IMR-90 (cell line): ENCODE results near the gene SPAG16. TPM values are rescaled to one million over a fixed set of nuclear protein-coding genes. Genes with fewer than 3 reads are reported as not detected.

Experiments
- ATAC-seq: fragments of 200-7000 bp; cut with Tn5 transposase; 2 replicates; pipeline ENCODE4 v1.9.1; 2020; ENCODE audit warnings: low read depth, mild to moderate bottlenecking, moderate library complexity
- BruUV-seq: library from RNA; stranded (reverse); fragments of 400-500 nt; replicated peaks from 2 replicates; lab custom pipeline; 2021; lab: Mats Ljungman, UMichigan
- CTCF ChIA-PET: fragments of 300-600 bp; formaldehyde crosslinking; extraction: SDS; loops from one replicate; lab custom pipeline; 2021; ENCODE audit warnings: antibody characterized with exemption; lab: Yijun Ruan, JAX
- POLR2A ChIA-PET: fragments of 300-600 bp; sonication (Branson Sonifier 250); formaldehyde crosslinking; loops from one replicate; lab custom pipeline; 2022; ENCODE audit warnings: antibody characterized with exemption; ENCODE audit not compliant: unreplicated experiment; lab: Charles Lee
- DNase-seq: peaks from one replicate; pipeline ENCODE4 v3.0.0; 2013
- H2AFZ ChIP-seq: replicated peaks from 2 replicates; pipeline ENCODE3; 2013; ENCODE audit warnings: low read length, mild to moderate bottlenecking; ENCODE audit not compliant: poor library complexity
- H2AK5ac ChIP-seq: 2 replicates; pipeline ENCODE4 v1.6.1; 2013; ENCODE audit warnings: low read depth, low read length, inconsistent platforms
- H2AK9ac ChIP-seq: replicated peaks from 2 replicates; pipeline ENCODE3; 2013; ENCODE audit warnings: mild to moderate bottlenecking, low read depth, low read length, moderate library complexity; ENCODE audit not compliant: poor library complexity
- H2BK120ac ChIP-seq: 2 replicates; pipeline ENCODE4 v1.6.1; 2013; ENCODE audit warnings: low read depth, low read length, inconsistent platforms
- H2BK15ac ChIP-seq: 3 replicates; pipeline ENCODE4 v1.6.1; 2013; ENCODE audit warnings: low read depth, low read length, inconsistent platforms
- H2BK20ac ChIP-seq: 2 replicates; pipeline ENCODE4 v1.6.1; 2013; ENCODE audit warnings: low read depth, mild to moderate bottlenecking, inconsistent platforms, low read length, moderate library complexity
- H2BK5ac ChIP-seq: 2 replicates; pipeline ENCODE4 v1.6.1; 2013; ENCODE audit warnings: mild to moderate bottlenecking, low read depth, low read length, inconsistent platforms; ENCODE audit not compliant: poor library complexity, severe bottlenecking
- H3K14ac ChIP-seq: replicated peaks from 2 replicates; pipeline ENCODE4 v1.6.1; 2013; ENCODE audit warnings: low read depth, low read length, inconsistent platforms
- H3K18ac ChIP-seq: 2 replicates; pipeline ENCODE4 v1.6.1; 2013; ENCODE audit warnings: low read depth, low read length, control low read depth
- H3K23ac ChIP-seq: 2 replicates; pipeline ENCODE4 v1.6.1; 2013; ENCODE audit warnings: low read depth, low read length, inconsistent platforms
- H3K27ac ChIP-seq: 2 replicates; pipeline ENCODE4 v1.5.1; 2013; ENCODE audit warnings: mild to moderate bottlenecking, control low read depth, low read length; ENCODE audit not compliant: insufficient read depth
- H3K27me3 ChIP-seq: 2 replicates; pipeline ENCODE4 v1.6.1; 2013; ENCODE audit warnings: low read length; ENCODE audit not compliant: control insufficient read depth, insufficient read depth
- H3K36me3 ChIP-seq: 2 replicates; pipeline ENCODE4 v1.6.1; 2013; ENCODE audit warnings: low read length, mixed read lengths; ENCODE audit not compliant: control insufficient read depth, insufficient read depth
- H3K4ac ChIP-seq: 2 replicates; pipeline ENCODE4 v1.6.1; 2013; ENCODE audit warnings: low read depth, low read length, inconsistent platforms
- H3K4me1 ChIP-seq: 2 replicates; pipeline ENCODE4 v1.6.1; 2013; ENCODE audit warnings: low read length, mixed read lengths; ENCODE audit not compliant: control insufficient read depth, insufficient read depth
- H3K4me2 ChIP-seq: 2 replicates; pipeline ENCODE4 v1.6.1; 2013; ENCODE audit warnings: low read depth, mild to moderate bottlenecking, control low read depth, low read length, moderate library complexity
- H3K4me3 ChIP-seq: 2 replicates; pipeline ENCODE4 v1.5.1; 2013; ENCODE audit warnings: low read depth, mild to moderate bottlenecking, control low read depth, low read length, moderate library complexity; ENCODE audit not compliant: insufficient read depth
- H3K56ac ChIP-seq: 2 replicates; pipeline ENCODE4 v1.6.1; 2013; ENCODE audit warnings: low read length, inconsistent platforms; ENCODE audit not compliant: insufficient read depth; ENCODE audit errors: extremely low read depth
- H3K79me1 ChIP-seq, 2 experiments: 2 replicates each; pipeline ENCODE4 v1.6.1; 2013; ENCODE audit warnings: low read length in 2 of 2, inconsistent platforms in 1 of 2, low read depth in 1 of 2
- H3K9ac ChIP-seq: 2 replicates; pipeline ENCODE4 v1.6.1; 2013; ENCODE audit warnings: low read depth, low read length, control low read depth
- H3K9me1 ChIP-seq: 2 replicates; pipeline ENCODE4 v1.6.1; 2013; ENCODE audit warnings: low read length, inconsistent platforms; ENCODE audit not compliant: insufficient read depth
- H3K9me3 ChIP-seq: 2 replicates; pipeline ENCODE4 v1.6.1; 2013; ENCODE audit warnings: low read length; ENCODE audit not compliant: control insufficient read depth, insufficient read depth
- H4K20me1 ChIP-seq: 2 replicates; pipeline ENCODE4 v1.6.1; 2013; ENCODE audit warnings: low read length, inconsistent platforms; ENCODE audit not compliant: insufficient read depth
- H4K5ac ChIP-seq: 2 replicates; pipeline ENCODE4 v1.6.1; 2013; ENCODE audit warnings: mild to moderate bottlenecking, low read depth, low read length, control low read depth
- H4K8ac ChIP-seq, 2 experiments: 2 replicates each; pipeline ENCODE4 v1.6.1; 2013; ENCODE audit warnings: low read depth in 2 of 2, low read length in 2 of 2, control low read depth in 1 of 2, inconsistent platforms in 1 of 2
- H4K91ac ChIP-seq: 2 replicates; pipeline ENCODE4 v1.6.1; 2013; ENCODE audit warnings: low read depth, low read length, inconsistent platforms; ENCODE audit not compliant: insufficient read depth
- BHLHE40 ChIP-seq: fragments of 150-350 bp; IDR thresholded peaks from 2 replicates; pipeline ENCODE4 v1.6.1; 2016; ENCODE audit warnings: mild to moderate bottlenecking, low read depth, low read length
- CEBPB ChIP-seq: IDR thresholded peaks from 2 replicates; pipeline ENCODE4 v1.6.1; 2012; ENCODE audit warnings: low read depth, low read length, improper control_type of control experiment
- CHD1 ChIP-seq: IDR thresholded peaks from 2 replicates; pipeline ENCODE4 v1.6.1; 2012; ENCODE audit warnings: low read depth, low read length, improper control_type of control experiment
- CTCF ChIP-seq: conservative IDR thresholded peaks from 2 replicates; pipeline ENCODE4 v1.5.1; 2012; ENCODE audit warnings: mild to moderate bottlenecking, low read depth, low read length, improper control_type of control experiment
- ELK1 ChIP-seq: fragments of 150-350 bp; IDR thresholded peaks from 2 replicates; pipeline ENCODE4 v1.6.1; 2016; ENCODE audit warnings: low read depth, mild to moderate bottlenecking, low read length, moderate library complexity, borderline replicate concordance
- FOS ChIP-seq: fragments of 150-350 bp; IDR thresholded peaks from 2 replicates; pipeline ENCODE4 v1.6.1; 2016; ENCODE audit warnings: low read depth, low read length
- MAFK ChIP-seq: IDR thresholded peaks from 2 replicates; pipeline ENCODE4 v1.6.1; 2012; ENCODE audit warnings: low read depth, low read length, improper control_type of control experiment
- MAZ ChIP-seq: IDR thresholded peaks from 2 replicates; pipeline ENCODE4 v1.6.1; 2012; ENCODE audit warnings: low read depth, mild to moderate bottlenecking, low read length, improper control_type of control experiment, moderate library complexity, borderline replicate concordance
- MXI1 ChIP-seq: IDR thresholded peaks from 2 replicates; pipeline ENCODE4 v1.6.1; 2012; ENCODE audit warnings: low read depth, mild to moderate bottlenecking, low read length, moderate library complexity, borderline replicate concordance
- NFE2L2 ChIP-seq: fragments of 150-350 bp; IDR thresholded peaks from 2 replicates; pipeline ENCODE4 v1.6.1; 2016; ENCODE audit warnings: low read depth, mild to moderate bottlenecking, low read length
- POLR2A ChIP-seq: IDR thresholded peaks from 2 replicates; pipeline ENCODE4 v1.6.1; 2012; ENCODE audit warnings: mild to moderate bottlenecking, low read depth, low read length
- RAD21 ChIP-seq: IDR thresholded peaks from 2 replicates; pipeline ENCODE4 v1.6.1; 2012; ENCODE audit warnings: low read length, improper control_type of control experiment
- RCOR1 ChIP-seq: IDR thresholded peaks from 2 replicates; pipeline ENCODE4 v1.6.1; 2012; ENCODE audit warnings: mild to moderate bottlenecking, low read length, improper control_type of control experiment; ENCODE audit not compliant: insufficient replicate concordance
- RFX5 ChIP-seq: IDR thresholded peaks from 2 replicates; pipeline ENCODE4 v1.8.0; 2012; ENCODE audit warnings: low read depth, mild to moderate bottlenecking, low read length, moderate library complexity
- SMC3 ChIP-seq: fragments of 150-350 bp; IDR thresholded peaks from 2 replicates; pipeline ENCODE4 v1.6.1; 2016; ENCODE audit warnings: low read depth, mild to moderate bottlenecking, antibody characterized with exemption, low read length, moderate library complexity
- WGBS, 2 experiments: methylation state at CpG; one replicate each; pipeline versions ENCODE4 v1.1.5 to v1.1.7; 2013; ENCODE audit warnings: missing lambda C conversion rate in 2 of 2; ENCODE audit not compliant: insufficient read length in 1 of 2; ENCODE audit errors: extremely low coverage in 2 of 2; 5-methylcytosine and 5-hydroxymethylcytosine counted together
- dilution Hi-C: fragments of 300-500 bp; cut with HindIII; formaldehyde crosslinking; loops from one replicate; pipeline ENCODE4 v1.14.3; 2018; ENCODE audit warnings: low sequenced_read_pairs; ENCODE audit not compliant: unreplicated experiment
- in situ Hi-C: fragments of 300-500 bp; cut with MboI; formaldehyde crosslinking; loops from 3 replicates; pipeline ENCODE4 v1.14.3; 2019; ENCODE audit warnings: low sequenced_read_pairs, inconsistent platforms, mixed read lengths
- intact Hi-C: fragments of 100-400 bp; cut with micrococcal nuclease; formaldehyde crosslinking; loops from 2 replicates; pipeline ENCODE4 v1.10.0; 2022
- polyA plus RNA-seq, 3 experiments: library from polyadenylated mRNA; depleted of rRNA; stranded (reverse); fragments of >200 nt; gene quantifications; 2 replicates each; pipeline ENCODE4 v1.2.3, GENCODE V29; 2012; ENCODE audit warnings: low replicate concordance in 1 of 3
- total RNA-seq: library from RNA; depleted of rRNA; stranded (reverse); fragments of >200 nt; gene quantifications from 2 replicates; pipeline ENCODE4 v1.2.3, GENCODE V29; 2012
- TF ChIP-seq, protein P1 (sequence below): fragments of 150-350 bp; IDR thresholded peaks from 2 replicates; pipeline ENCODE4 v1.6.1; 2017; ENCODE audit warnings: mild to moderate bottlenecking, antibody characterized with exemption, low read length, low read depth

SPAG16 gene
- total and polyA plus RNA-seq, 2 of the 4 experiments (the other 2 are of a cell fraction), result 7.3 to 13.5 TPM

DNA sequence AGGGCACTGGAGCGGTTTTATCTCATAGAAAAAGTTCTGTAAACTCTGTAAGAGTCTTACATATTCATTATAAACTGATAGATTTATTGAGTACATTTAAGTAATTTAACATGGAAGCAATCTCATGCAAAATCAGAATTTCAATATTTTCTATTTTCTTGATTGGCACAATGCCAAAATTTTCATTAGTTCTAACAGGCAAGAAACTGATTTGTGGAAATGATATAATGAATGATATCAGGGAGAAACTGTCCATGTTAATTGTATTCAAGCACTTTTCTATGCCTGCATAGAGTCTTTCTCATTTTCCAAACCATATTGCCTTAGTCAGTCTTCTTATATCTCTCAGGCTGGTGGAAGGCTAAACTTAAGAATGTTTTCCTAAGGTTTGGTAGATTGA, 23.0 kb upstream of the SPAG16 start:
- Histone ChIP-seq H2AK5ac (no peak overlapping the region), H4K8ac (no peak overlapping the region), H2BK20ac (no peak overlapping the region), H3K23ac (no peak overlapping the region), H4K91ac (no peak overlapping the region), H4K5ac (no peak overlapping the region), H2BK5ac (no peak overlapping the region), H3K4me2 (no peak overlapping the region), H3K36me3 (no peaks in the 10 kb centered on the region), H3K27ac (no peak overlapping the region), H3K9me3 (no peaks in the 10 kb centered on the region), H2AK9ac (no peak overlapping the region), H2BK15ac (no peak overlapping the region), H4K20me1 (no peaks in the 10 kb centered on the region), H3K79me1 (no peaks in the 10 kb centered on the region), H3K4ac (no peak overlapping the region), H3K56ac (no peak overlapping the region), H2AFZ (no peak overlapping the region), H3K9me1 (no peaks in the 10 kb centered on the region), H3K14ac (no peak overlapping the region), H3K4me1 (no peaks in the 10 kb centered on the region), H3K9ac (no peak overlapping the region), H3K4me3 (no peak overlapping the region), H2BK120ac (no peak overlapping the region), H3K27me3 (no peaks in the 10 kb centered on the region), H3K18ac (no peak overlapping the region)
- dilution Hi-C loops, result no loop called here
- ATAC-seq (no peak), DNase-seq (no peak)
- ChIA-PET CTCF (no interaction called here), POLR2A (interaction anchor here (1.0 kb wide), 1 partner anchor 9 kb away, joined by 3 read pairs; no protein-coding TSS in a partner anchor)
- WGBS, 2 experiments, result no CpG with 5 or more reads among the region's 1 CpG
- in situ Hi-C loops, result loop anchor here (25.0 kb wide), 2 partner anchors 551 to 1551 kb away; partner anchors contain the start of gene BARD1
- no TSS peak for BruUV-seq
- TF ChIP-seq MAZ (no peak), MXI1 (no peak), BHLHE40 (no peak), MAFK (no peak), RAD21 (no peak), SMC3 (no peak), ELK1 (no peak), RFX5 (no peak), CTCF (no peak), POLR2A (no peak), CHD1 (no peak), FOS (no peak), RCOR1 (no peak), NFE2L2 (no peak), CEBPB (no peak)
- TF ChIP-seq, protein P1, sequence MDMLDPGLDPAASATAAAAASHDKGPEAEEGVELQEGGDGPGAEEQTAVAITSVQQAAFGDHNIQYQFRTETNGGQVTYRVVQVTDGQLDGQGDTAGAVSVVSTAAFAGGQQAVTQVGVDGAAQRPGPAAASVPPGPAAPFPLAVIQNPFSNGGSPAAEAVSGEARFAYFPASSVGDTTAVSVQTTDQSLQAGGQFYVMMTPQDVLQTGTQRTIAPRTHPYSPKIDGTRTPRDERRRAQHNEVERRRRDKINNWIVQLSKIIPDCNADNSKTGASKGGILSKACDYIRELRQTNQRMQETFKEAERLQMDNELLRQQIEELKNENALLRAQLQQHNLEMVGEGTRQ, result no peak
- intact Hi-C loops, result no loop called here
